ENCODE data around the gene GPD1.
"Not testable (repeated sequence)": the region's sequence is repeated elsewhere in the genome, so short reads cannot be mapped to it uniquely, and the experiment has no call there.

Gene GPD1

GRCh38 chr12:50132505-50133135, 28.8 kb downstream of the GPD1 start:
- DNase-seq = peak; percentile 44

GRCh38 chr12:50142993-50143392, 39.2 kb downstream of the GPD1 start:
- DNase-seq = no peak

GRCh38 chr12:50145439-50145838, 41.6 kb downstream of the GPD1 start:
- DNase-seq = no peak

GRCh38 chr12:50147281-50147680, 43.5 kb downstream of the GPD1 start:
- no peak for DNase-seq

GRCh38 chr12:50148011-50148410, 44.2 kb downstream of the GPD1 start:
- not testable (repeated sequence) for DNase-seq

GRCh38 chr12:50149311-50149710, 45.5 kb downstream of the GPD1 start:
- DNase-seq = no peak

GRCh38 chr12:50151047-50151687, 47.4 kb downstream of the GPD1 start:
- no peak for DNase-seq

- DNase-seq = not testable (repeated sequence)
Observed at GRCh38 chr12:50154947-50155346, 51.1 kb downstream of the GPD1 start.

GRCh38 chr12:50156641-50157040, 52.8 kb downstream of the GPD1 start:
- no peak for DNase-seq

- DNase-seq = no peak
Observed at GRCh38 chr12:50157259-50157658, 53.5 kb downstream of the GPD1 start.

- no peak for DNase-seq
Observed at GRCh38 chr12:50160643-50161042, 56.8 kb downstream of the GPD1 start.
